CD4-positive, alpha-beta T cell treated with Interleukin-2 at 100 ng/mL for 4 hours (primary cell): ENCODE data around the gene OR52K1.
"Not testable (repeated sequence)": the region's sequence is repeated elsewhere in the genome, so short reads cannot be mapped to it uniquely, and the experiment has no call there.

ENCODE experiments used
- DNase-seq: peaks from one replicate; pipeline ENCODE4 v3.0.0-alpha.2; 2020; ENCODE audit warnings: low spot score

Gene OR52K1

GRCh38 chr11:4482445-4482844 is at the start of gene OR52K1:
TSS of gene OR52K1 (plus strand) at chr11:4482646. CDS start at chr11:4488901, 6,255 bp downstream.
- no peak for DNase-seq

- DNase-seq = no peak
Measured at GRCh38 chr11:4433856-4434255, 48.6 kb upstream of the OR52K1 start.

- DNase-seq = no peak
Measured at GRCh38 chr11:4436411-4436810, 46.0 kb upstream of the OR52K1 start.

GRCh38 chr11:4441515-4441914 is 40.9 kb upstream of the OR52K1 start:
- no peak for DNase-seq

GRCh38 chr11:4443232-4443891 is 39.1 kb upstream of the OR52K1 start:
- DNase-seq = no peak

- no peak for DNase-seq
Measured at GRCh38 chr11:4448995-4449394, 33.5 kb upstream of the OR52K1 start, which contains the start of gene OR52K2. TSS of gene OR52K2 (plus strand) at chr11:4449295. CDS start at chr11:4449340, 45 bp downstream.

- no peak for DNase-seq
Measured at GRCh38 chr11:4453118-4453517, 29.3 kb upstream of the OR52K1 start.

GRCh38 chr11:4454021-4454420 is 28.4 kb upstream of the OR52K1 start:
- no peak for DNase-seq

GRCh38 chr11:4455419-4455818 is 27.0 kb upstream of the OR52K1 start:
- DNase-seq = no peak

GRCh38 chr11:4459500-4459899 is 22.9 kb upstream of the OR52K1 start:
- DNase-seq = no peak

GRCh38 chr11:4460151-4460550 is 22.3 kb upstream of the OR52K1 start:
- DNase-seq = no peak

GRCh38 chr11:4464216-4465159 is 18.0 kb upstream of the OR52K1 start:
- DNase-seq = no peak

GRCh38 chr11:4465407-4465806 is 17.0 kb upstream of the OR52K1 start:
- no peak for DNase-seq

- DNase-seq = no peak
Measured at GRCh38 chr11:4466131-4466870, 16.1 kb upstream of the OR52K1 start.

GRCh38 chr11:4466871-4467442 is 15.5 kb upstream of the OR52K1 start:
- no peak for DNase-seq

GRCh38 chr11:4467811-4468606 is 14.4 kb upstream of the OR52K1 start:
- DNase-seq = no peak

- DNase-seq = no peak
Measured at GRCh38 chr11:4479644-4480043, 2.8 kb upstream of the OR52K1 start.

- DNase-seq = no peak
Measured at GRCh38 chr11:4480577-4481239, 1.7 kb upstream of the OR52K1 start.

- no peak for DNase-seq
Measured at GRCh38 chr11:4481240-4481582, 1.2 kb upstream of the OR52K1 start.

- no peak for DNase-seq
Measured at GRCh38 chr11:4484310-4484709, 1.9 kb downstream of the OR52K1 start.

- DNase-seq = not testable (repeated sequence)
Measured at GRCh38 chr11:4491405-4491804, 9.0 kb downstream of the OR52K1 start.
